HG02970 (cell line): ENCODE data around the gene MEI4.
"Not testable (repeated sequence)": the region's sequence is repeated elsewhere in the genome, so short reads cannot be mapped to it uniquely, and the experiment has no call there.

ENCODE experiments used
- ATAC-seq: cut with Tn5 transposase; IDR thresholded peaks from one replicate; pipeline ENCODE4 v1.9.1; 2021; ENCODE audit warnings: mild to moderate bottlenecking, moderate library complexity, moderate number of reproducible peaks; ENCODE audit not compliant: unreplicated experiment, low FRiP score

The MEI4 gene

GRCh38 chr6:77674211-77674610, 21.4 kb downstream of the MEI4 start:
- ATAC-seq = no peak

- no peak for ATAC-seq
These were observed 25.2 kb downstream of the MEI4 start for GRCh38 chr6:77678048-77678447.

- no peak for ATAC-seq
These were observed 30.7 kb downstream of the MEI4 start for GRCh38 chr6:77683515-77683914.

DNA sequence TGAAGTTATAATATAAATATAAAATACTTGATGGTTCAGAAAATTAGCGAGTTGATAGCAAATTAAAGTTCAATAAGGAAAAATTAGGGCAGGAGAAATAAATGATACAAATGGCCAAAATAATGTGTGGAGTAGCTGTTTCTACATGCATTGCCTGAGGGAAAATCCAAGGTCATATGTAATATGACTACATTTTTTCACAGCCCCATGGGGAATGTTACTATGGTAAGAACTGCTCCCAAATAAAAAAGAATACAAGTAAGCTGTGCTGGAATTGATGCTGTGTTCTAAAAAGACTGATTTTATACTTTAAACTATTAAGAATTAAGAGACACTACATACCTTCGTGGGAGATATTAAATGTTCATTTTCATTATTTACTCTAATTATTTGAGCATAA, 34.1 kb downstream of the MEI4 start:
- ATAC-seq = no peak

GRCh38 chr6:77688649-77689048, 35.8 kb downstream of the MEI4 start:
- ATAC-seq = no peak

DNA sequence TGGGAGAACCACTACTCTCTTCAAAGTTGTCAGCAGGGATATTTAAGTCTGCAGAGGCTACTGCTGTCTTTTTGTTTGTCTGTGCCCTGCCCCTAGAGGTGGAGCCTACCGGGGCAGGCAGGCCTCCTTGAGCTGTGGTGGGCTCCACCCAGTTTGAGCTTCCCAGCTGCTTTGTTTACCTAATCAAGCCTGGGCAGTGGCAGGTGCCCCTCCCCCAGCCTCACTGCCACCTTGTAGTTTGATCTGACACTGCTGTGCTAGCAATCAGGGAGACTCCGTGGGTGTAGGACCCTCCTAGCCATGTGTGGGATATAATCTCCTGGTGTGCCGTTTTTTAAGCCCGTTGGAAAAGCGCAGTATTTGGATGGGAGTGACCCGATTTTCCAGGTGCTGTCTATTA, 47.3 kb downstream of the MEI4 start:
- not testable (repeated sequence) for ATAC-seq

- ATAC-seq = no peak
These were observed 54.8 kb downstream of the MEI4 start for GRCh38 chr6:77707603-77708002.

DNA sequence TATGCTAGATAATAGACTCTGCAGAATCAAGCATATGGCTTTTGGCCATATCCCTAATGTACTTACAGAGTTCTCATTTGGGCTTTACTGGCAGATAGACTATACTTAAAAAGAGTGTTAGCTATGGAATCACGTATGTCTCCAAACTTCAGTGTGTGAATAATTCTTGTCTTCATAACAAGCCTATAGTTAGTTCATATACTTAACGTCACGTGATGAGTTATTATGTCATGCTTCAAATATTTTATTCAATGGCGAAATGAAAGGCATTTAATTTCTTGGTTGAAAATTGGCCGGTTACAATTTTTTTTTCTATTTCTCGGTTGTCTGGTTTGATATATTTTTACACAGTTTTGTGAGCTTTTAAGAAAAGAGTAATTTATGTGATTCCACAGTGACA, 62.7 kb downstream of the MEI4 start:
- ATAC-seq = no peak

- no peak for ATAC-seq
These were observed 63.5 kb downstream of the MEI4 start for GRCh38 chr6:77716311-77716710.

DNA sequence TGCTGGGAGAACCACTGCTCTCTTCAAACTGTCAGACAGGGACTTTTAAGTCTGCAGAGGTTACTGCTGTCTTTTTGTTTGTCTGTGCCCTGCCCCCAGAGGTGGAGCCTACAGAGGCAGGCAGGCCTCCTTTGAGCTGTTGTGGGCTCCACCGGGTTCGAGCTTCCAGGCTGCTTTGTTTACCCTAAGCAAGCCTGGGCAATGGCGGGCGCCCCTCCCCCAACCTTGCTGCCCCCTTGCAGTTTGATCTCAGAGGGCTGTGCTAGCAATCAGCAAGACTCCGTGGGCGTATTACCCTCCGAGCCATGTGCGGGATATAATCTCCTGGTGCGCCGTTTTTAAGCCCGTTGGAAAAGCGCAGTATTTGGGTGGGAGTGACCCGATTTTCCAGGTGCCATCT, 83.2 kb downstream of the MEI4 start:
- ATAC-seq = not testable (repeated sequence)

DNA sequence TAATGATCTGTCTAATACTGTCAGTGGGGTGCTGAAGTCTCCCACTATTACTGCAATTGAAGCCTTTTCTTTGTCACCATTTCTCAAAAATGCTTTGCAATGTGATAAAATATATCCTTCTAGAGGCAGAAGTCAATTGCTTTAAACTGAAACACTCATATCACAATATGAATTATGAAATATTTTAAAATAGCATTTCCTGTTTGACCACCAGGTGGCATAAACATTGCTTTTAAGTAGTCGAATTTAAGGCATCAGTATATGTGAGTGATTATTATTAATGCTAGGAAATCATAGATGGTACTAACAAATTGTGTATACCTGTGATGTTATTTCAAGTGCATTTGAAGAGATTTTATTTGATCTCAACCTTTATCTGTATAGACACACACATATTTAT, 87.5 kb downstream of the MEI4 start:
- no peak for ATAC-seq

GRCh38 chr6:77752156-77752555, 99.3 kb downstream of the MEI4 start:
- ATAC-seq = not testable (repeated sequence)

GRCh38 chr6:77762386-77762785, 109.5 kb downstream of the MEI4 start:
- no peak for ATAC-seq

- no peak for ATAC-seq
These were observed 110.3 kb downstream of the MEI4 start for GRCh38 chr6:77763124-77763523.

GRCh38 chr6:77764364-77764763, 111.5 kb downstream of the MEI4 start:
- ATAC-seq = no peak

GRCh38 chr6:77773157-77773822, 120.5 kb downstream of the MEI4 start:
- no peak for ATAC-seq

DNA sequence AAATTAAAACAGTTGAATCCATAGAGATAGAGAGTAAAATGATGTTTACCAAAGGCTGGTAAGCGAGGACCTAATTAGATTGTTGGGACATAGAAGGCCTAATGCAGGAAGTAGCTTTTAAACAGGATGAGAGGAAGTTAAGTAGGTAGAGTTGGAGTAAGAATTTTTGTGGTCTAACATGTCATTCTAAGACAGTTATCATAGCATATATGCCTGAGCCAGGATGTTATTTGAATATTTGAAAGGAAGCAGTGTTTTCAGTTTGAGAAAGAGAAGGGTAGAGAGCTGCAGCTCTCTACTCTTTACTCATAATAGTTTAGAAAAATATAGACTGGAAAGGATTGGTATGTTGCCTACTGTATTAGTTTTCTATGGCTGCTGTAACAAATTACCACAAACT, 121.6 kb downstream of the MEI4 start:
- ATAC-seq = no peak

GRCh38 chr6:77776441-77776840, 123.6 kb downstream of the MEI4 start:
- ATAC-seq = no peak

DNA sequence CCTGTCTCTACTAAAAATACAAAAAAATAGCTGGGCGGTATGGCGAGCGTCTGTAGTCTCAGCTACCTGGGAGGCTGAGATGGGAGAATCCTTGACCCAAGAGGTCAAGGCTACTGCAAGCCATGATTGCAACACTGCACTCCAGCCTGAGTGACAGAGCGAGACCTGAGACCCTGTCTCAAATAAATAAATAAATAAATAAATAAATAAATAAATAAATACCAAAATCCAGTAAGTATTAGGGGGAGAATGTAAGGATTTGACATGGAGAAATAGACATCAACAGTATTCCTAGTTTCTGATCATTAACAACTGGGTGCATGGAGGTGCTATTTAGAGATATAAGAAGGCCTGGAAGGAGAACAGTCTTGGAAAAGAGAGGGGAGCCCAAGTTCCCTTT, 125.7 kb downstream of the MEI4 start:
- ATAC-seq = no peak

DNA sequence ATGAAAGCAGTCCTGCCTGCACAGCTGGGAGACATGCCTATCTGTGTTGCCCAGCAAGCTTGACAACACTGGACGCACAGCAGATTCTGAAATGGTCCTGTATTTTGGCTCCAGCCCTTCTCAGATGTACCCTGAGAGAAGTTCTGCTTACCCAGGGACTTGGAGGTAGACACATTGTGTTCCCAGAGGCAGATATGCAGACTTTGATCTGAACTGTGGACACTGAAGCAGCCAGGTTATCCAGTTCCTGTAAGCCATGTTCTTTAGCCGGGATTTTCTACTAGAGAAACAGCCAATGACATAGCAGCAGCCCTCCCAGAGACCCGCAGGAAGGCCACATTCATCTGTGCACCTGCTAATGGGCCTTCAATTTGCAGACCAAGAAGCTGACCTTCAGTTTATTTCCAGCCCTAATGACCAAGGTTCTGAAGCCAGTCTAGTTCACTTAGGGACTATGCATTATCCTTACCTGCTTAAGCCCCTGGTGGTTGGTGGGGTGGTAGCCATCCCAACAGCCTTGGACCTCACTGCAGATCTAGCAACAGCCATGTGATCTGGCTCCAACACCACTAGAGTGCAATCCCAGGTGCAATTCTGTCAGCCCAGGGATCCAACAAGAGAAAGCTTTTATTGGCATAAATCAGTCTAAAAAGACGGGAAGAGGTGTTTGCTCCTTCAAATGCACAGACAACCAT, 134.2 kb downstream of the MEI4 start:
- no peak for ATAC-seq

GRCh38 chr6:77796824-77797809, 144.3 kb downstream of the MEI4 start:
- ATAC-seq = no peak
